GM21447 (cell line): ENCODE measurements around the gene INTS1.

Source experiments
- ATAC-seq: cut with Tn5 transposase; IDR thresholded peaks from one replicate; pipeline ENCODE4 v1.9.1; 2021; ENCODE audit not compliant: unreplicated experiment

Gene INTS1

GRCh38 chr7:1542841-1543747 is 38.9 kb upstream of the INTS1 start:
- ATAC-seq, result no peak

- ATAC-seq, result no peak
Measured at GRCh38 chr7:1542329-1542728, 38.1 kb upstream of the INTS1 start.

GRCh38 chr7:1541431-1542162 is 37.4 kb upstream of the INTS1 start:
- ATAC-seq, result no peak

GRCh38 chr7:1540776-1541271 is 36.6 kb upstream of the INTS1 start:
- no peak for ATAC-seq

- no peak for ATAC-seq
Measured at GRCh38 chr7:1539882-1540775, 35.9 kb upstream of the INTS1 start.

- no peak for ATAC-seq
Measured at GRCh38 chr7:1539181-1539881, 35.1 kb upstream of the INTS1 start.

GRCh38 chr7:1538544-1539180 is 34.5 kb upstream of the INTS1 start:
- no peak for ATAC-seq

- ATAC-seq, result no peak
Measured at GRCh38 chr7:1537535-1538412, 33.6 kb upstream of the INTS1 start.

- no peak for ATAC-seq
Measured at GRCh38 chr7:1536743-1537534, 32.8 kb upstream of the INTS1 start.

- ATAC-seq, result no peak
Measured at GRCh38 chr7:1536455-1536742, 32.2 kb upstream of the INTS1 start.

- no peak for ATAC-seq
Measured at GRCh38 chr7:1535701-1536454, 31.7 kb upstream of the INTS1 start.

GRCh38 chr7:1535100-1535458 is 30.9 kb upstream of the INTS1 start:
- ATAC-seq, result no peak

GRCh38 chr7:1534330-1535099 is 30.3 kb upstream of the INTS1 start:
- ATAC-seq, result no peak

GRCh38 chr7:1533547-1534329 is 29.5 kb upstream of the INTS1 start:
- peak; percentile 34 for ATAC-seq

- no peak for ATAC-seq
Measured at GRCh38 chr7:1533255-1533546, 29.0 kb upstream of the INTS1 start.

GRCh38 chr7:1532456-1533254 is 28.5 kb upstream of the INTS1 start:
- ATAC-seq, result no peak
